Adrenal gland (tissue), 5 donors: ENCODE results near the gene GRK3.

Experiments
- CTCF ChIP-seq, 6 experiments: fragments of 450-650 bp in 4 of 6; fragments of 200-600 bp in 2 of 6; sonication (generic) in 1 of 6; IDR thresholded peaks; 1 replicate in 5 of 6; 2 replicates in 1 of 6; pipeline versions ENCODE4 v1.5.1 to v1.8.0; 2016 to 2021; ENCODE audit warnings: antibody characterized with exemption in 6 of 6, mild to moderate bottlenecking in 2 of 6, moderate library complexity in 1 of 6
- POLR2A ChIP-seq, 2 donors: fragments of 450-650 bp; IDR thresholded peaks; one replicate each; pipeline ENCODE4 v1.6.1; 2017; ENCODE audit warnings: antibody characterized with exemption in 2 of 2, mild to moderate bottlenecking in 2 of 2, moderate library complexity in 1 of 2
- donor health status: DM: no; HTN: no; CAD: no.

GRCh38 chr22:25722626-25723025 is 158.2 kb downstream of the GRK3 start:
- TF ChIP-seq CTCF (IDR thresholded peaks at IDR 0.05) (no peak), POLR2A (IDR thresholded peaks at IDR 0.05) (no peak)
